CD14-positive monocyte (primary cell): ENCODE data around the gene ADCY7. TPM values are rescaled to one million over a fixed set of nuclear protein-coding genes. Genes with fewer than 3 reads are reported as not detected.

Experiments used
- DNase-seq, 3 donors: peaks; one replicate each; pipeline ENCODE4 v3.0.0-alpha.2; 2011 to 2022
- H2AFZ ChIP-seq: 2 replicates; pipeline ENCODE4 v1.6.0; 2012; ENCODE audit warnings: mild to moderate bottlenecking, low read depth, low read length, inconsistent platforms; ENCODE audit not compliant: insufficient read depth, poor library complexity, severe bottlenecking
- H3K27ac ChIP-seq, 2 donors: 1 replicate in 1 of 2; 2 replicates in 1 of 2; pipeline ENCODE4 v1.5.1; 2012 to 2013; ENCODE audit warnings: low read length in 2 of 2, control low read depth in 1 of 2, inconsistent platforms in 1 of 2, low read depth in 1 of 2, mild to moderate bottlenecking in 1 of 2
- H3K27me3 ChIP-seq, 2 donors: one replicate each; pipeline versions ENCODE4 v1.6.0 to v1.6.1; 2011 to 2013; ENCODE audit warnings: low read length in 2 of 2; ENCODE audit not compliant: control insufficient read depth in 2 of 2, insufficient read depth in 2 of 2
- H3K36me3 ChIP-seq, 2 donors: replicated peaks in 1 of 2; 1 replicate in 1 of 2; 2 replicates in 1 of 2; pipeline versions ENCODE4 v1.5.1 to v1.6.1; 2012 to 2013; ENCODE audit warnings: low read length in 2 of 2, control low read depth in 1 of 2, inconsistent platforms in 1 of 2, mild to moderate bottlenecking in 1 of 2; ENCODE audit not compliant: insufficient read depth in 2 of 2, control insufficient read depth in 1 of 2
- H3K4me1 ChIP-seq, 2 donors: 1 replicate in 1 of 2; 2 replicates in 1 of 2; pipeline versions ENCODE4 v1.5.1 to v1.6.1; 2012 to 2013; ENCODE audit warnings: low read length in 2 of 2, control low read depth in 1 of 2, inconsistent platforms in 1 of 2, mild to moderate bottlenecking in 1 of 2, moderate library complexity in 1 of 2; ENCODE audit not compliant: insufficient read depth in 2 of 2, control insufficient read depth in 1 of 2
- H3K4me2 ChIP-seq: replicated peaks from 2 replicates; pipeline ENCODE3; 2012; ENCODE audit warnings: low read length, moderate library complexity, mild to moderate bottlenecking; ENCODE audit not compliant: poor library complexity, severe bottlenecking; ENCODE audit errors: extremely low read depth
- H3K4me3 ChIP-seq, 3 experiments: fragments of 200-600 bp in 1 of 3; sonication (generic) in 1 of 3; replicated peaks in 1 of 3; 1 replicate in 2 of 3; 2 replicates in 1 of 3; pipeline ENCODE4 v1.5.1; 2011 to 2013; ENCODE audit warnings: low read length in 3 of 3, mild to moderate bottlenecking in 3 of 3, control low read depth in 2 of 3, low read depth in 2 of 3, inconsistent platforms in 1 of 3, moderate library complexity in 1 of 3
- H3K79me2 ChIP-seq: 2 replicates; pipeline ENCODE4 v1.6.0; 2012; ENCODE audit warnings: mild to moderate bottlenecking, control low read depth, inconsistent platforms, low read length, moderate library complexity; ENCODE audit not compliant: insufficient read depth
- H3K9ac ChIP-seq: 2 replicates; pipeline ENCODE4 v1.6.0; 2017; ENCODE audit warnings: low read length, mild to moderate bottlenecking; ENCODE audit not compliant: insufficient read depth, poor library complexity, severe bottlenecking
- H3K9me3 ChIP-seq, 2 donors: replicated peaks in 1 of 2; 1 replicate in 1 of 2; 2 replicates in 1 of 2; pipeline versions ENCODE4 v1.5.1 to v1.6.1; 2012 to 2013; ENCODE audit warnings: low read length in 2 of 2, control low read depth in 1 of 2; ENCODE audit not compliant: control insufficient read depth in 1 of 2, insufficient read depth in 1 of 2
- H4K20me1 ChIP-seq: 2 replicates; pipeline ENCODE4 v1.6.0; 2012; ENCODE audit warnings: mild to moderate bottlenecking, low read length, control low read depth, moderate library complexity; ENCODE audit not compliant: insufficient read depth
- H3K27ac Mint-ChIP-seq, 7 donors: one replicate each; pipeline ENCODE4 v1.8.0; 2020; ENCODE audit warnings: mild to moderate bottlenecking in 7 of 7, mixed read lengths in 7 of 7, moderate library complexity in 6 of 7, inconsistent platforms in 2 of 7
- H3K27me3 Mint-ChIP-seq, 3 donors: one replicate each; pipeline ENCODE4 v1.8.0; 2021 to 2022; ENCODE audit warnings: low read depth in 3 of 3, mild to moderate bottlenecking in 3 of 3, mixed read lengths in 3 of 3, moderate library complexity in 3 of 3, inconsistent platforms in 1 of 3
- H3K36me3 Mint-ChIP-seq, 2 donors: one replicate each; pipeline ENCODE4 v1.8.0; 2020; ENCODE audit warnings: mixed read lengths in 2 of 2, inconsistent platforms in 1 of 2, mild to moderate bottlenecking in 1 of 2
- H3K4me1 Mint-ChIP-seq: one replicate; pipeline ENCODE4 v1.8.0; 2020; ENCODE audit warnings: mild to moderate bottlenecking, mixed read lengths
- H3K4me3 Mint-ChIP-seq, 2 donors: one replicate each; pipeline ENCODE4 v1.8.0; 2020; ENCODE audit warnings: mild to moderate bottlenecking in 2 of 2, mixed read lengths in 2 of 2, moderate library complexity in 1 of 2
- H3K9me3 Mint-ChIP-seq, 7 donors: one replicate each; pipeline ENCODE4 v1.8.0; 2020 to 2022; ENCODE audit warnings: mixed read lengths in 7 of 7, mild to moderate bottlenecking in 6 of 7, moderate library complexity in 6 of 7, inconsistent platforms in 2 of 7
- CTCF ChIP-seq: fragments of 200-600 bp; IDR thresholded peaks from one replicate; pipeline ENCODE4 v1.8.0; 2022; ENCODE audit warnings: antibody characterized with exemption, mild to moderate bottlenecking
- WGBS: methylation state at CpG from one replicate; pipeline ENCODE4 v1.1.5; 2013; ENCODE audit warnings: missing lambda C conversion rate; ENCODE audit not compliant: insufficient coverage; 5-methylcytosine and 5-hydroxymethylcytosine counted together
- intact Hi-C, 2 donors: fragments of 100-400 bp; cut with micrococcal nuclease; formaldehyde crosslinking; loops; one replicate each; pipeline versions ENCODE4 v1.15.0 to v1.15.1; 2023
- polyA plus RNA-seq, 3 donors: library from polyadenylated mRNA; depleted of rRNA in 1 of 3; unstranded in 2 of 3; stranded (reverse) in 1 of 3; fragments of 300-500 nt in 2 of 3; fragments of >200 nt in 1 of 3; fragmentation: Illumina TruSeq in 2 of 3; gene quantifications; 1 replicate in 2 of 3; 2 replicates in 1 of 3; pipeline ENCODE4 v1.2.3, GENCODE V29; 2012 to 2021

The ADCY7 gene
- polyA plus RNA-seq, 3 donors = 53.1 to 230 (median 91.5) TPM

- Histone ChIP-seq H3K79me2 (peaks cover 49% of the 10 kb centered on the region), H2AFZ (no peak overlapping the region), H3K27me3 (no peaks in the 10 kb centered on the region), H3K4me3 (no peak overlapping the region), H4K20me1 (peaks cover 6% of the 10 kb centered on the region), H3K4me1 (peaks cover 48 to 57% of the 10 kb centered on the region in 2 donors), H3K36me3 (no peaks in the 10 kb centered on the region), H3K9ac (no peak overlapping the region), H3K27ac (no peak overlapping the region), H3K9me3 (no peaks in the 10 kb centered on the region), H3K4me2 (no peak overlapping the region)
- WGBS = 21% methylated on average over 10 of the region's 11 CpGs
- TF ChIP-seq CTCF = no peak
- intact Hi-C loops = loop anchor here in 1 of 2 donors (10.0 kb wide), 1 partner anchor 227 kb away; no protein-coding TSS in a partner anchor
- Mint-ChIP-seq H3K4me3 (no peak overlapping the region), H3K27me3 (peaks cover 0 to 12% (median 5%) of the 10 kb centered on the region in 3 donors), H3K27ac (peak overlapping the region in 1 of 7 donors; percentile 57), H3K4me1 (peaks cover 72% of the 10 kb centered on the region), H3K9me3 (peaks cover 3 to 8% (median 6%) of the 10 kb centered on the region in 7 donors), H3K36me3 (peaks cover 7 to 15% of the 10 kb centered on the region in 2 donors)
- DNase-seq = no peak
Measured at GRCh38 chr16:50261707-50262235, 4.6 kb upstream of the ADCY7 start.

GRCh38 chr16:50263060-50263909 lies 3.1 kb upstream of the ADCY7 start:
- H3K9me3 ChIP-seq = no peaks in the 10 kb centered on the region
- H3K4me1 ChIP-seq = peaks cover 63 to 72% of the 10 kb centered on the region in 2 donors
- H4K20me1 ChIP-seq = peaks cover 6% of the 10 kb centered on the region
- no peaks in the 10 kb centered on the region for H3K27me3 ChIP-seq
- no peak overlapping the region for H3K9ac ChIP-seq
- Mint-ChIP-seq H3K36me3 (peaks cover 7 to 15% of the 10 kb centered on the region in 2 donors), H3K9me3 (peaks cover 3 to 8% (median 6%) of the 10 kb centered on the region in 7 donors), H3K27me3 (peaks cover 0 to 12% (median 5%) of the 10 kb centered on the region in 3 donors), H3K4me3 (no peak overlapping the region), H3K4me1 (peaks cover 85% of the 10 kb centered on the region), H3K27ac (peak overlapping the region in 1 of 7 donors; percentile 18)
- H3K36me3 ChIP-seq = no peaks in the 10 kb centered on the region
- peaks cover 64% of the 10 kb centered on the region for H3K79me2 ChIP-seq
- no peak for TF ChIP-seq CTCF
- intact Hi-C loops = loop anchor here in 1 of 2 donors (10.0 kb wide), 1 partner anchor 228 kb away; no protein-coding TSS in a partner anchor
- DNase-seq = no peak
- no peak overlapping the region for H2AFZ ChIP-seq
- H3K4me3 ChIP-seq = no peak overlapping the region
- H3K4me2 ChIP-seq = no peak overlapping the region
- 94% methylated on average over 14 of the region's 16 CpGs for WGBS
- no peak overlapping the region for H3K27ac ChIP-seq
